SIG-M5 (cell line): ENCODE results near the gene SYCP2.
A peak's percentile ranks its signal among the peaks of the same experiment; 100 is the strongest.

Experiments used
- DNase-seq: peaks from one replicate; lab custom pipeline; 2025; lab: John Stamatoyannopoulos, UW

SYCP2 gene

GRCh38 chr20:59945175-59945574, 11.7 kb upstream of the SYCP2 start:
- DNase-seq, result no peak

GRCh38 chr20:59944726-59945125, 11.3 kb upstream of the SYCP2 start:
- DNase-seq, result no peak

- no peak for DNase-seq
Observed at GRCh38 chr20:59942245-59942644, 8.8 kb upstream of the SYCP2 start.

GRCh38 chr20:59940956-59941294, 7.5 kb upstream of the SYCP2 start:
- DNase-seq, result no peak

DNA sequence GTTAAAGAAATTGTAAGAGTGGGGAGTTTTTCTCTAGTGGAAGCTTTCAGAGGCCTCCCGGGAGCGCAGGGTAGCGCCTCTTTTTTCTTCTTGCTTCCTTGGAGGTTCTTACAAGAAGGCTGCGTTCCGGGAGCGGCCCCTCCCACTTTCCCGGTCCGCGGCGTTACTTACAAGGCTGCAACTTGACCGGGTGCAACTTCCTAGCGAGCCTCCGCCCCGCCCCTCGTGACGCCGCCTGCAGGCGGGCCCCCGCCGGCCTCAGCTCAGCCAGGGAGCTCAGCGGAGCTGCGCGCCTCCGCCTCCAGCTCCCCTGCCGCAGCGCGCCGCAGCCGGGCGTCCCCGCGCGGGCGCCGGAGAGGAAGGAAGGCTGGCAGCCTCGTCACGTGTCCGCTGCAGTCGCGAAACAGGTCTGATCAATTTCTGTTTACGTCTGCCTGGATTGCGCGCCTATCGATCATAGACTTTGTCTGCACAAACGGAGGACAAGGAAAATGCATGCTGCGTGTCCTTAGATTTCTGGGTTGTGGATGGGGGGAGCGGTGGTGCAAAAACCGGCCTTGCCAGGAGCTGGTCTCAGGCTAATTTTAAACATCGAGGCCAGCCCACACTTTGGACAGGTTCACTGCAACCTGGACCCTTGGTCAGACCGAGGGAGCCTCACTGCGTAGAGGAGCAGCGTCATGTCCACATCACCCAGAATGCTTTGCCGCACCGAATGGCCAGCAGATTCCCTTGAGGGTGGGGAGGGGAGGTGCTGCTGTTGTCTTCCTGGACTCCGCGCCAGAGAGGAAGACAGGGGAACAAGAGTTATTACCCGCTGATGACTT, 6.9 kb upstream of the SYCP2 start, which contains the start of the genes FAM217B and PPP1R3D:
Gene FAM217B (plus strand): TSS at position 261 of the 827 bp plus-strand sequence. CDS start 3,555 bp downstream, outside the sequence.
Gene PPP1R3D (minus strand): TSS at position 177 of the 827 bp plus-strand sequence. CDS start 374 bp downstream, outside the sequence.
- DNase-seq, result peak; percentile 78

- DNase-seq, result no peak
Observed at GRCh38 chr20:59939879-59940128, 6.4 kb upstream of the SYCP2 start.

GRCh38 chr20:59939052-59939878, 5.8 kb upstream of the SYCP2 start:
- DNase-seq, result no peak

- DNase-seq, result no peak
Observed at GRCh38 chr20:59938696-59939051, 5.2 kb upstream of the SYCP2 start.

- DNase-seq, result no peak
Observed at GRCh38 chr20:59938221-59938620, 4.8 kb upstream of the SYCP2 start.

- DNase-seq, result no peak
Observed at GRCh38 chr20:59937150-59937549, 3.7 kb upstream of the SYCP2 start.

DNA sequence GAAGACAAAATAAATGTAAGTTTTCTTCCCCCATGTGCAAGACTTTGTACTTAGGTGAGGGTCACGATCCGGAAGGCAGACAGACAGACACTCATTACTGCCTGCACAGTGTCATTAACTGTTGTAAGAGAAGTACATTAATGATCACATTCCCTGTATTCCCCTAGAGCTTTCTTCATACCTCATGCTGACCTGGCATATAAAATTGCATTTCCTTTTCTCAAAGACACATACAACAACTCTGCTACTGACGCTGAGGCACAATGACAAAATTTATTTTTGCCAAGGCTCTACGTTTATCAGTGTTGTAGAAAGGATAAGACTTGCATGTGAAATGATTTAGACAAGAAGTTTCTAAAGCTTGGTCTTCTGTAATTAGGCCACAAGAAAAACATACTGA, 3.0 kb upstream of the SYCP2 start:
- DNase-seq, result no peak

- no peak for DNase-seq
Observed at GRCh38 chr20:59935457-59936185, 2.2 kb upstream of the SYCP2 start.

DNA sequence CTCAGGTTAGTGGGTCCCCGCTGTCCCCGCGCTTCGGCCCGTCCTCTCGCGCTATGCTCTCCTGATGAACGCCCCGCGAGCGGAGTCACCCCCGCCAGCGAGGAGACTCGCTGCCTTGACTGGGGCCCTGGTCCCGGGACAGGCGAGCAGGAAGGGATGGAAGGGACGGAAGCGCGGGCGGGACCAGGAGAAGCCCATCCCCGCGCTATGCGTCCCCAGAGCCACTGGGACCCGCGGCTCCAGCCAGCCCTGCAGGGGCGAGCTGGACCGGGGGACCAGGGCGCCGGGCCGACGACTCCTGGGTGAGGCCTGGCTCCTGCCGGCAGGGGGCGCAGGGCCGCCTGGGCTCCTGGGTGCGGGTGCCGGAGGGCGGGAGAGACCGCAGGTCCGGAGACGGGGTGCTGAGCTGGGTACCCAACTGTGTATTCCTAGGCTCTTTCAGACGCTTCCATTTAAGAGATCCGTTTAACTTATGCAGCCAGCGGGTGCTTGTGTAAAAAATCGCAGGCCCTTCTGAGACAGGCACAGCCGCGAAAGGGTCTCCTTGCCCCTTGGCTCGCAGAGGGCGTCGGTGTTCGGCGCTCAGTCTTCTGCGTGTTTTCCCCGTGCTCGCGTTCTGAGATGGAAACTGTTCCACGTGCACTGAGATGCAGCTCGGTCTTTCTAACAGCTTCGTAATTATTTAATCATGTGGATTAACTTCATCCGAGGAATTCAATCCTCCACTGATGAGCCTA, 580 bp upstream of the SYCP2 start:
- no peak for DNase-seq

GRCh38 chr20:59932616-59933295, 681 bp downstream of the SYCP2 start:
- no peak for DNase-seq

DNA sequence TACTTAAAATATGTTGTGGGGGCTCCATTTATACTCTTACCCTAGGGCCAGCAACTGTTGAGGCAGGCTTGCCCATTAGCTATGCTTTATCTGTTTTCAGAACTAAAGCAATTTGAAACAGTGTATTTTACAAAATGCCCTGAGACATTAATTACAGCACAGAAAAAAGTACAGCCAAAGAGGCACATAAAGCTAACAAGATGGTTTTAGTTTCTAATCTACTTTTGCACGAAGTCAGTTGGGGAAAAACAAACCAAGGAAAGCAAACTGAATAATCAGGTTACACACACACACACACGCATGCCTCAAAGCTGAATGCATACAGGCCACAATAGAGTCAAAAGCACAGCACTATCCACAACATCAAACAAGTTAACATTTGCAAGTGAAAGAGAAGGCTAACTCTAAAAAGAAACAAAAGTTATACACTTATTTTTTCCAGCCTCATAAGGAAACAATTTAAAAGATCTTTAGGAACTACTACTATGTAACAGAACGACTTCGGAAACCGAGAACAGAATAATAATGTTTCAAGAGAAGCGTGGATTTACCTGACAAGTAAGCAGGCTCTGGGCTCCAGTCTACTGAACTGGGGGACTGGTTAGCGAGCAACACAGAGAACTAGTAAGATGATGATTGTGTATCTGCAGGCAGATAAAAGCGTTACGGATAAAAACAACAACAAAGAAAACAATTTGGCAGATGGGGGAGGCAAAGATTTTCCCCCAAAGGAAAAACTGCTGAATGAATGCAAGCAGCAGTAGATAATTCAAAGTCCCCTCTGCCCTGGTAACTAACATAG, 1.7 kb downstream of the SYCP2 start:
- no peak for DNase-seq

- no peak for DNase-seq
Observed at GRCh38 chr20:59925899-59926298, 7.5 kb downstream of the SYCP2 start.

DNA sequence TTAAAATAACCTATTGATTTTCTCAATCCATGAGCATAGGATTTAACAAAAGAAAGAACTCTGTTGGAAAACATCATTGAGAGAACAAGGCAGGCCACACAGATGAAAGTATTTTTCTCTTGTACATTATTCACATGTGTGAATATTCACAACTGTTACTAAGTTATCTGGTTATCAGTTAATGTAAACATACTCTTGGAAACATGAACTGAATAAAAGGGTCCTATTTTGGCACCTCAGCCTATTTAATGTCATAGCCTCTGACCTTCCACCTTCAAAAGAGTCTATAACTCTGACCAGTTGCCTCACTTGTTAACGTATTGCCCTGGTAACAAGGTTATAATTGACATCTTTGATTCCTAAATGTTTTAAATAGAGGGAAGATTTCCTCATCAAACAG, 8.1 kb downstream of the SYCP2 start:
- DNase-seq, result no peak

- DNase-seq, result no peak
Observed at GRCh38 chr20:59923514-59923913, 9.9 kb downstream of the SYCP2 start.

DNA sequence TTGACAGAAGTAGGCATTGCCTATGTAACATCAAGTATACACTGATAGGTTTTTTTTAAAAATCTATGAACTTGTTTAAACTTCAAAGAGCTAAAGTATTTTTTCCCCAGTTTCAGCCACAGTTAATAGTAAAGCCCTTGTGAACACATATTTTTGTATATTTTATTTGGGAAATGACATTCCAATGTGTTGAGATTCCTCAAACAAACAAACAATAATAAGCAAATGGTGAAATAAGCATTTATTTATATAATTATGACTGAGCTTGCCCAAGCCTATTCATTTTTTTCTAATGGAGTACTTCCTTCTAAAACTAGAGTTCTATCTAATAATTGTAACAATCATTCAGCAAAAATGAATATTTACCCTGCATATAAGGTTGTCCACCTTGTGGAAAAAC, 12.5 kb downstream of the SYCP2 start:
- DNase-seq, result no peak

- no peak for DNase-seq
Observed at GRCh38 chr20:59912609-59913008, 20.8 kb downstream of the SYCP2 start.

- no peak for DNase-seq
Observed at GRCh38 chr20:59911041-59911440, 22.4 kb downstream of the SYCP2 start.
